GM23248 (cell line): ENCODE results near the gene NOTCH2. TPM values are rescaled to one million over a fixed set of nuclear protein-coding genes. Genes with fewer than 3 reads are reported as not detected.

Source experiments
- DNase-seq: peaks from one replicate; pipeline ENCODE4 v3.0.0-alpha.2; 2015
- H2AFZ ChIP-seq: fragments of 200-600 bp; sonication (generic); 2 replicates; pipeline ENCODE4 v1.6.1; 2016; ENCODE audit warnings: antibody characterized with exemption
- H3F3A ChIP-seq: fragments of 200-600 bp; sonication (generic); 2 replicates; pipeline ENCODE4 v1.6.1; 2016; ENCODE audit warnings: mild to moderate bottlenecking, antibody characterized with exemption, mixed run types; ENCODE audit not compliant: insufficient read depth
- H3K27ac ChIP-seq: fragments of 200-600 bp; sonication (generic); 2 replicates; pipeline ENCODE4 v1.5.1; 2016; ENCODE audit warnings: mild to moderate bottlenecking
- H3K27me3 ChIP-seq: fragments of 200-600 bp; sonication (generic); replicated peaks from 2 replicates; pipeline ENCODE4 v1.6.1; 2016; ENCODE audit warnings: mild to moderate bottlenecking; ENCODE audit not compliant: insufficient read depth
- H3K36me3 ChIP-seq: fragments of 200-600 bp; sonication (generic); 2 replicates; pipeline ENCODE4 v1.6.1; 2016; ENCODE audit warnings: low read depth, mild to moderate bottlenecking
- H3K4me1 ChIP-seq: fragments of 200-600 bp; sonication (generic); 2 replicates; pipeline ENCODE4 v1.6.1; 2016; ENCODE audit warnings: mild to moderate bottlenecking; ENCODE audit not compliant: insufficient read depth
- H3K4me2 ChIP-seq: fragments of 200-600 bp; sonication (generic); one replicate; pipeline ENCODE4 v1.6.1; 2016; ENCODE audit warnings: mild to moderate bottlenecking; ENCODE audit not compliant: unreplicated experiment
- H3K4me3 ChIP-seq: fragments of 200-600 bp; sonication (generic); 2 replicates; pipeline ENCODE4 v1.5.1; 2016; ENCODE audit warnings: mild to moderate bottlenecking
- H3K79me2 ChIP-seq: fragments of 200-600 bp; sonication (generic); 2 replicates; pipeline ENCODE4 v1.6.1; 2016; ENCODE audit warnings: mild to moderate bottlenecking; ENCODE audit not compliant: insufficient read depth
- H3K9ac ChIP-seq: fragments of 200-600 bp; sonication (generic); 2 replicates; pipeline ENCODE4 v1.6.1; 2016; ENCODE audit warnings: mild to moderate bottlenecking
- H3K9me2 ChIP-seq: fragments of 200-600 bp; sonication (generic); 2 replicates; pipeline ENCODE4 v1.6.1; 2016; ENCODE audit warnings: mixed run types, mild to moderate bottlenecking, moderate library complexity; ENCODE audit not compliant: insufficient read depth
- H3K9me3 ChIP-seq: fragments of 200-600 bp; sonication (generic); one replicate; pipeline ENCODE4 v1.6.1; 2017; ENCODE audit warnings: low read depth
- H4K20me1 ChIP-seq: fragments of 200-600 bp; sonication (generic); 2 replicates; pipeline ENCODE4 v1.6.0; 2016; ENCODE audit not compliant: insufficient read depth
- EZH2 ChIP-seq: fragments of 200-600 bp; sonication (generic); IDR thresholded peaks from 2 replicates; pipeline ENCODE4 v1.6.1; 2018; ENCODE audit warnings: antibody characterized with exemption, mild to moderate bottlenecking; ENCODE audit not compliant: insufficient read depth, poor library complexity, severe bottlenecking
- EZH2phosphoT487 ChIP-seq: fragments of 200-600 bp; sonication (generic); IDR thresholded peaks from 2 replicates; pipeline ENCODE4 v1.6.1; 2018; ENCODE audit warnings: antibody characterized with exemption, moderate library complexity, mild to moderate bottlenecking, low read depth; ENCODE audit not compliant: insufficient read depth
- WGBS, 2 experiments: methylation state at CpG; one replicate each; pipeline ENCODE4 v1.1.6; 2015 to 2017; ENCODE audit warnings: low lambda C conversion rate in 2 of 2, low coverage in 1 of 2; ENCODE audit errors: missing lambda C conversion rate in 2 of 2; 5-methylcytosine and 5-hydroxymethylcytosine counted together
- in situ Hi-C: fragments of 300-500 bp; cut with MboI; formaldehyde crosslinking; loops from 2 replicates; pipeline ENCODE4 v1.15.0; 2020
- polyA plus RNA-seq: library from polyadenylated mRNA; unstranded; fragments of >200 nt; fragmentation: Nextera tagmentation; extraction: Ambion mirVana; gene quantifications from 2 replicates; pipeline ENCODE4 v1.2.1, GENCODE V29; 2016
- total RNA-seq: library from RNA; depleted of rRNA; stranded (reverse); fragments of >200 nt; shearing (Covaris generic); gene quantifications from 2 replicates; pipeline ENCODE4 v1.2.3, GENCODE V29; 2014

NOTCH2 gene
- total and polyA plus RNA-seq, 2 experiments from 2014 or later: 45.2 to 136 TPM

GRCh38 chr1:119968068-119968492 lies 101.4 kb downstream of the NOTCH2 start:
- DNase-seq: peak; percentile 71
- H3K27ac ChIP-seq: peak overlapping the region; percentile 18; the same call in 1 of the 2 replicates
- H3K79me2 ChIP-seq: peaks cover 58% of the 10 kb centered on the region

GRCh38 chr1:119966681-119967080 lies 102.8 kb downstream of the NOTCH2 start:
- Histone ChIP-seq H3K4me2 (no peak overlapping the region), H3K4me1 (peaks cover 25% of the 10 kb centered on the region), H3K9ac (no peak overlapping the region), H3K4me3 (no peak overlapping the region), H3F3A (peaks cover 45% of the 10 kb centered on the region), H3K27ac (no peak overlapping the region), H3K9me2 (no peaks in the 10 kb centered on the region), H4K20me1 (no peaks in the 10 kb centered on the region; the same call in 1 of the 2 replicates), H3K9me3 (no peaks in the 10 kb centered on the region), H3K36me3 (peaks cover 58% of the 10 kb centered on the region), H3K79me2 (peaks cover 58% of the 10 kb centered on the region), H3K27me3 (no peaks in the 10 kb centered on the region), H2AFZ (no peak overlapping the region)
- DNase-seq: no peak
- 94 to 100% methylated on average over 2 of the region's 2 CpGs for WGBS, 2 experiments
- in situ Hi-C loops: no loop called here
- TF ChIP-seq EZH2phosphoT487: no peak
- TF ChIP-seq EZH2: no peak

More at GRCh38 chr1:119968068-119968492, 101.4 kb downstream of the NOTCH2 start:
- H3K9ac ChIP-seq: no peak overlapping the region
- no peaks in the 10 kb centered on the region for H3K27me3 ChIP-seq
- no peak overlapping the region for H3K4me2 ChIP-seq
- peaks cover 35% of the 10 kb centered on the region for H3K4me1 ChIP-seq
- no peaks in the 10 kb centered on the region; the same call in 1 of the 2 replicates for H4K20me1 ChIP-seq
- H3F3A ChIP-seq: peaks cover 45% of the 10 kb centered on the region
- peaks cover 48% of the 10 kb centered on the region for H3K36me3 ChIP-seq
- WGBS, 2 experiments: 100% methylated on average over 1 of the region's 1 CpG
- no peak overlapping the region for H3K4me3 ChIP-seq
- no peaks in the 10 kb centered on the region for H3K9me2 ChIP-seq
- in situ Hi-C loops: no loop called here
- H3K9me3 ChIP-seq: no peaks in the 10 kb centered on the region
- TF ChIP-seq EZH2phosphoT487 (no peak), EZH2 (no peak)
- H2AFZ ChIP-seq: no peak overlapping the region

GRCh38 chr1:119966020-119966419 lies 103.4 kb downstream of the NOTCH2 start:
- H2AFZ ChIP-seq: no peak overlapping the region
- no peaks in the 10 kb centered on the region for H3K9me3 ChIP-seq
- peak; percentile 66 for DNase-seq
- H3F3A ChIP-seq: peaks cover 45% of the 10 kb centered on the region
- no peak overlapping the region for H3K4me2 ChIP-seq
- H3K9ac ChIP-seq: 0 out of 2 replicates have a peak overlapping the region, but pooled peaks have one; percentile 7
- peaks cover 58% of the 10 kb centered on the region for H3K36me3 ChIP-seq
- H3K4me1 ChIP-seq: peaks cover 25% of the 10 kb centered on the region
- peak overlapping the region; percentile 45 for H3K27ac ChIP-seq
- 48 to 51% methylated on average over 4 of the region's 4 CpGs for WGBS, 2 experiments
- H3K9me2 ChIP-seq: no peaks in the 10 kb centered on the region
- no peaks in the 10 kb centered on the region for H3K27me3 ChIP-seq
- no peak overlapping the region for H3K4me3 ChIP-seq
- in situ Hi-C loops: no loop called here
- no peaks in the 10 kb centered on the region; the same call in 1 of the 2 replicates for H4K20me1 ChIP-seq
- TF ChIP-seq EZH2 (no peak), EZH2phosphoT487 (no peak)
- peaks cover 57% of the 10 kb centered on the region for H3K79me2 ChIP-seq

GRCh38 chr1:119964673-119965363 lies 104.6 kb downstream of the NOTCH2 start:
- Histone ChIP-seq H3F3A (peaks cover 45% of the 10 kb centered on the region), H3K9ac (0 out of 2 replicates have a peak overlapping the region, but pooled peaks have one; percentile 1), H3K27ac (peak overlapping the region; percentile 45), H3K4me3 (no peak overlapping the region), H3K9me3 (no peaks in the 10 kb centered on the region), H3K79me2 (peaks cover 55% of the 10 kb centered on the region), H2AFZ (no peak overlapping the region), H3K36me3 (peaks cover 52% of the 10 kb centered on the region), H3K27me3 (no peaks in the 10 kb centered on the region), H4K20me1 (no peaks in the 10 kb centered on the region; the same call in 1 of the 2 replicates), H3K4me1 (peaks cover 36% of the 10 kb centered on the region), H3K9me2 (no peaks in the 10 kb centered on the region), H3K4me2 (peak overlapping the region; percentile 20)
- 0 to 5% methylated on average over 1 of the region's 1 CpG for WGBS, 2 experiments
- TF ChIP-seq EZH2 (no peak), EZH2phosphoT487 (no peak)
- in situ Hi-C loops: no loop called here
- DNase-seq: peak; percentile 60
